Measurements from ENCODE around the gene BRIP1.

BRIP1 gene

DNA sequence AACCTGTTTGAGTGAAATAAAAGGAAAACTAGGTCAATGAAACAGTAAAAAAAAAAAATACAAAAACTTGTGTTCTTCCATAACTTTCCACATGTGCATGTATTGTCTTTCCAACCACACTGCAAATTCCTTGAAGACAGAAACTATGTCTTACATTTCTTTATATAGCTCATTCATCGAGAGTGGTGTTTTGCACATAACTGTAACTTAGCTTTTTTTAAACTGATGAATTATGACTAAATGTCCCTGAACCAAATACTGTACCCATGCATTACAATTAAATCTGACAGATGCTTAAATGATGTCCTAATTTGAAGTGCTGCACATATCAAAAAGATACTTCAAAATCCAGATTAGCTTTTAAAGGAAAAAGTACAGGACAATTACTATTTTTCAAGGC lies 50.1 kb downstream of the BRIP1 start:
- Histone ChIP-seq H3K27ac (ENCODE audit: low read length) (no peak overlapping the region), H3K9me3 (ENCODE audit: control insufficient read depth, low read depth, low read length) (no peaks in the 10 kb centered on the region), H3K27me3 (ENCODE audit: control insufficient read depth, insufficient read depth, low read length) (no peaks in the 10 kb centered on the region), H3K9ac (ENCODE audit: low read length) (no peak overlapping the region), H3K4me3 (ENCODE audit: low read length) (no peak overlapping the region), H3K36me3 (ENCODE audit: control insufficient read depth, low read depth, low read length) (peaks cover 11% of the 10 kb centered on the region), H3K4me1 (ENCODE audit: control insufficient read depth, low read depth, low read length) (no peaks in the 10 kb centered on the region)

DNA sequence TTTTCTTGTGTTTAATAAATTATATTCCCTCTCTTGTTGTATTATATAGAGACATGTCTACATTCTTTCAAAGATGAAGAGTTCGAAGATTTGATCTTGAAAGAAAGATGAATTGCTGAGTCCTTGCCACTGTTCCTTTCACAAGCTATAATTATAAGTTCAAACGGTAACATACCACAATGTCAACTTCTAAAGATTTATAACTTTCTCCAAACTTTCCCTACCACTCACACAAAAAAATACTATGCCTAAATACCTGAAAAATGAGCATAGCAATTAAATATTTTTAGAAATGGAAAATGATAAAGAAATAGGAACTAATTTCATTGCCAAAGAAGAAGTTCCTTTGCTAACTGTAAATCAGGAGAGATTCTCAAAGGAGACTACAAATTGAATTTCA lies 50.6 kb downstream of the BRIP1 start:
- Histone ChIP-seq H3K4me1 (ENCODE audit: control insufficient read depth, low read depth, low read length) (no peaks in the 10 kb centered on the region), H3K9me3 (ENCODE audit: control insufficient read depth, low read depth, low read length) (no peaks in the 10 kb centered on the region), H3K9ac (ENCODE audit: low read length) (no peak overlapping the region), H3K27ac (ENCODE audit: low read length) (no peak overlapping the region), H3K4me3 (ENCODE audit: low read length) (no peak overlapping the region), H3K36me3 (ENCODE audit: control insufficient read depth, low read depth, low read length) (peaks cover 11% of the 10 kb centered on the region), H3K27me3 (ENCODE audit: control insufficient read depth, insufficient read depth, low read length) (no peaks in the 10 kb centered on the region)

DNA sequence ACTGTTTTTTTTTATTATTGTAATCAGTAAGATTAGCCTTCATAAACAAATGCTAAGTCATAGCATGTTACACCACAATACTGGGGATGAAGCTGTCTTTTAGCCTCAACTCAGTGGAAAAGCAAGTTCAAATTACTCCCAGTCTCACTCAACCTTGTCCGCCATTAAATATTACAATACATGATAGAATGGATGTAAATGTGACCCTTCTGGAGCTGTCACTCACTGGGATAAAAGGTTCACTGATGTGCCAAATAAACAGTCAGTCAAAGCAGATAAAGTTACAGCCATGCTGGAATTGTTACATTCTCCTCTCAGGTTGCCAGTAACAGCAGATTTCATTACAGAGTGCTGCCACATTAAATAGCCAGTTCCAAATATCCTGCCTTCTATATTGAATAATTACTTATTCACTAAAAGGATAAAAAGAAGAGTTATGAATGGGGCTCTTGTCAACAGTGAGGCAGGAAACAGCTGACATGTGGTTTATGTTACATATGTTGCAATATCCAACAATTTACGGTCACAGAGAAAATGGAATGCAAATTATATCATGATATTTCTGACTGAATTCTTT lies 53.4 kb downstream of the BRIP1 start:
- no peaks in the 10 kb centered on the region for H3K9me3 ChIP-seq (ENCODE audit: control insufficient read depth, low read depth, low read length)
- no peak overlapping the region for H3K27ac ChIP-seq (ENCODE audit: low read length)
- H3K4me3 ChIP-seq (ENCODE audit: low read length) = no peak overlapping the region
- peaks cover 3% of the 10 kb centered on the region for H3K4me1 ChIP-seq (ENCODE audit: control insufficient read depth, low read depth, low read length)
- peaks cover 5% of the 10 kb centered on the region for H3K36me3 ChIP-seq (ENCODE audit: control insufficient read depth, low read depth, low read length)
- no peak overlapping the region for H3K9ac ChIP-seq (ENCODE audit: low read length)
- H3K27me3 ChIP-seq (ENCODE audit: control insufficient read depth, insufficient read depth, low read length) = no peaks in the 10 kb centered on the region

DNA sequence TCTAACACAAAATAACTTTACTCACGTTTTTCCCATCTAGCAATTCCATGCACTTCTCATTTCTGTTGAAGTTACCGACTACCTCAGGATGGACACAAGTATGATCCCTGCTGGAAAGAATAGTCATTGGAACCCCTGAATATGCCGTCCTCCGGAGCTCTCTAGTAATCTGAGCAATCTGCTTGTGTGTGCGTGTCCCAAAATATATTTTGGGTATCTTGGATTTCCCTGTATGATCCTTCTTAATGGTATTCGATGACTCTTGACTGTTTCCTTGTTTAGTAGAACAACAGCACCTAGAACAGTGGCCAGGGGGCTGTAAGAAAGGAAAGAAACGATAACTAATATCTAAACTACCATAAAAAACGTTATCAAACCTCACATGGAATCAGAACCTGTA lies 54.9 kb downstream of the BRIP1 start:
- no peaks in the 10 kb centered on the region for H3K27me3 ChIP-seq (ENCODE audit: control insufficient read depth, insufficient read depth, low read length)
- peaks cover 3% of the 10 kb centered on the region for H3K4me1 ChIP-seq (ENCODE audit: control insufficient read depth, low read depth, low read length)
- H3K27ac ChIP-seq (ENCODE audit: low read length) = no peak overlapping the region
- no peak overlapping the region for H3K4me3 ChIP-seq (ENCODE audit: low read length)
- peaks cover 5% of the 10 kb centered on the region for H3K36me3 ChIP-seq (ENCODE audit: control insufficient read depth, low read depth, low read length)
- H3K9me3 ChIP-seq (ENCODE audit: control insufficient read depth, low read depth, low read length) = no peaks in the 10 kb centered on the region
- no peak overlapping the region for H3K9ac ChIP-seq (ENCODE audit: low read length)

DNA sequence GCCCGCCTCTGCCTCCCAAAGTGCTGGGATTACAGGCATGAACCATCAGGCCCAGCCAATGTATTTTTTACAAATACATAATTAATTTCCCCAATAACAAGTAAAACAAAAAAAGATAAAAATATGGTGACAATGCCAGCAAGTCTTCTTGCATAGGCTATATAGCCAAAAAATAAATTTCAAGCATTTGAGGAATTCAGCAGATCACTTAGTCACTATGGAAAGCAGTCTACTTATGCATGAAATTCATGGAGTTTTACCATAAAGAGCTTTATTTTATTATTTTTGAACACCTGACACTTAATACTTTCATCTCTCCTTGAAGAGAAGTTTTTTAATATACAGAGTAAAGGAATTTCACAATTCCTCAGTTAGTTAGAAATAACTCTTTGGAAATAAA lies 56.4 kb downstream of the BRIP1 start:
- no peak overlapping the region for H3K9ac ChIP-seq (ENCODE audit: low read length)
- no peaks in the 10 kb centered on the region for H3K27me3 ChIP-seq (ENCODE audit: control insufficient read depth, insufficient read depth, low read length)
- H3K36me3 ChIP-seq (ENCODE audit: control insufficient read depth, low read depth, low read length) = peaks cover 8% of the 10 kb centered on the region
- no peaks in the 10 kb centered on the region for H3K9me3 ChIP-seq (ENCODE audit: control insufficient read depth, low read depth, low read length)
- no peak overlapping the region for H3K27ac ChIP-seq (ENCODE audit: low read length)
- no peak overlapping the region for H3K4me3 ChIP-seq (ENCODE audit: low read length)
- peaks cover 3% of the 10 kb centered on the region for H3K4me1 ChIP-seq (ENCODE audit: control insufficient read depth, low read depth, low read length)

DNA sequence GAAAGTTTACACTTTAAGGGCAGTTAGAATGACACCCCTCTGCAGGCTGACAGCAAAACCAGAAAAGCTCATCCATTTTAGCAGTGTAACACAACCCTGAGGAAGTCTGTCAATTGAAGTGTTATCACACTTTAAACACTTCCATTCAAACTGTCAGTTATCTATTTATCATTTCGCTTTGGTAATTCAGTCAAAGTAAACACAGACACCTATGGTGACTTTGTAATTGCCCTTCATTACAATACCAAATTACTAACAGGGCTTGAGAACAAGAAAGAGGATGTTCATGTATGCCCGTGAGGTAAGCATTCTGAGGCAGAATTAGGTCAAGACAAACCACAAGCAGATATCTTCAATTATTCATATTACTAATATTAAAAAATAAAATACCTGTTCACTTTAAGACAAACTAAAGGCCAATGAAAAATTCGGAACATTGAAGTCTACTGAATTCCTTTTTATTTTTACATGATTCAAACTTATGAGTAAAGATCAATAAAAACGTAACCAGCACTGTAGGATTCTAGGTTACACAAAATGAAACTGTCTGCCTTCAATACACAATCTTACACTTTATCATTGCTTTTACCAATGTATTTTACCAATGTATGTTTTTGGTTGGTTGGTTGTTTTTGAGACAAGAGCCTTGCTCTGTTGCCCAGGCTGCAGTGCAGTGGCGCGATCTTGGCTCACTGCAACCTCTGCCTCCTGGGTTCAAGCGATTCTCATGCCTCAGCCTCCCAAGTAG lies 57.1 kb downstream of the BRIP1 start:
- H3K4me3 ChIP-seq (ENCODE audit: low read length) = no peak overlapping the region
- no peaks in the 10 kb centered on the region for H3K9me3 ChIP-seq (ENCODE audit: control insufficient read depth, low read depth, low read length)
- no peaks in the 10 kb centered on the region for H3K27me3 ChIP-seq (ENCODE audit: control insufficient read depth, insufficient read depth, low read length)
- no peak overlapping the region for H3K27ac ChIP-seq (ENCODE audit: low read length)
- peaks cover 8% of the 10 kb centered on the region for H3K36me3 ChIP-seq (ENCODE audit: control insufficient read depth, low read depth, low read length)
- no peak overlapping the region for H3K9ac ChIP-seq (ENCODE audit: low read length)
- H3K4me1 ChIP-seq (ENCODE audit: control insufficient read depth, low read depth, low read length) = peaks cover 3% of the 10 kb centered on the region

DNA sequence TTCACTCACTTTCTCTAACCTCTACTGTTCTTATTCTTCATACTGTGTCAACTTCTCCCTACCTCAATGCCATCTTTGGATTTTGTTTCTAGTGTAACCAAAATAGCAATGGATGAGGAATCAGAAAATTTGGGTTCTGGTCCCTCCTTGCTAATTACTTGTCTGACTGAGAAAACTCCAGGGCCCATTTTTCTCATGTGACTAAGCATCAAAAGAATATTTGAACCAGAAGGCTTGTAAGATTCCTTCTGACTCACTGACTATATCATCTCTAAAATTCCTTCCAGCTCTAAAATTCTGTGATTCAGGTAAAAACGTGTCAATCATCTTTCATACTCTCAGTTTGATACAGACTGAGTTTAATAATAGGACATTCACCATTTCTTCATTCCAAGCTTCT lies 57.9 kb downstream of the BRIP1 start:
- Histone ChIP-seq H3K9ac (ENCODE audit: low read length) (no peak overlapping the region), H3K4me3 (ENCODE audit: low read length) (no peak overlapping the region), H3K27ac (ENCODE audit: low read length) (no peak overlapping the region), H3K27me3 (ENCODE audit: control insufficient read depth, insufficient read depth, low read length) (no peaks in the 10 kb centered on the region), H3K36me3 (ENCODE audit: control insufficient read depth, low read depth, low read length) (peaks cover 8% of the 10 kb centered on the region), H3K9me3 (ENCODE audit: control insufficient read depth, low read depth, low read length) (no peaks in the 10 kb centered on the region), H3K4me1 (ENCODE audit: control insufficient read depth, low read depth, low read length) (peaks cover 3% of the 10 kb centered on the region)

DNA sequence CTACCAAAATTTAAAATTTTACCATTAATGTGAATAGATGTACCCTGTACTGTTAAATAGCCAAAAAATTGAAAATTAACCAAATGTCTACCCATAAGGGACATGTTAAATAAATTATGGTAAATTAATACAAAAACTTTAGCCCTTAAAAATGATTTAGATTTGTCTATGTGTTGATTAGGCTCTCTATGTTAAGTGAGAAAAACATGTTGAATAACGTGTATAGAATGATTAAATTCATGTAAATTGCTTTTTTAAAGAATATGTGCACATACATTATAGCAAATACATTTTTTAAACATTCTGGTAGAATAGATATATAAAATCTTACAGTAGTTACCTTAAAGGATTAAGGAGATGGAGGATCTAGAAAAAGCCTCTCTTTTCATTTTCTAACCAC lies 59.5 kb downstream of the BRIP1 start:
- H3K9ac ChIP-seq (ENCODE audit: low read length) = no peak overlapping the region
- H3K4me1 ChIP-seq (ENCODE audit: control insufficient read depth, low read depth, low read length) = peaks cover 3% of the 10 kb centered on the region
- H3K27me3 ChIP-seq (ENCODE audit: control insufficient read depth, insufficient read depth, low read length) = no peaks in the 10 kb centered on the region
- H3K27ac ChIP-seq (ENCODE audit: low read length) = no peak overlapping the region
- no peak overlapping the region for H3K4me3 ChIP-seq (ENCODE audit: low read length)
- peaks cover 13% of the 10 kb centered on the region for H3K36me3 ChIP-seq (ENCODE audit: control insufficient read depth, low read depth, low read length)
- H3K9me3 ChIP-seq (ENCODE audit: control insufficient read depth, low read depth, low read length) = no peaks in the 10 kb centered on the region

DNA sequence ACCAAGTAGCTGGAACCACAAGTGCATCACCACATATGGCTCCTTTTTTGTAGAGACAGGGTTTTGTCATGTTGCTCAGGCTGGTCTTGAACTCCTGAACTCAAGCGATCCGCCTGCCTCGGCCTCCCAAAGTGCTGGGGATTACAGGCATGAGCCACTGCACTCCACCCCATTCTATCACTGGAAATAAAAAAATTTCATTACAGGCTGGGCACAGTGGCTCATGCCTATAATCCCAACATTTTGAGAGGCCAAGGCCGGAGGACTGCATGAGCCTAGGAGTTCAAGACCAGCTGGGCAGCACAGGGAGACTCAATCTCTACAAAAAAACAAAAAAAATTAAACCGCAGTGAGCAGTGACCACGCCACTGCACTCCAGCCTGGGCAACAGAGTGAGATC lies 60.1 kb downstream of the BRIP1 start:
- H3K9ac ChIP-seq (ENCODE audit: low read length) = no peak overlapping the region
- H3K27me3 ChIP-seq (ENCODE audit: control insufficient read depth, insufficient read depth, low read length) = no peaks in the 10 kb centered on the region
- H3K9me3 ChIP-seq (ENCODE audit: control insufficient read depth, low read depth, low read length) = no peaks in the 10 kb centered on the region
- H3K4me3 ChIP-seq (ENCODE audit: low read length) = no peak overlapping the region
- H3K36me3 ChIP-seq (ENCODE audit: control insufficient read depth, low read depth, low read length) = peaks cover 10% of the 10 kb centered on the region
- H3K27ac ChIP-seq (ENCODE audit: low read length) = no peak overlapping the region
- peaks cover 3% of the 10 kb centered on the region for H3K4me1 ChIP-seq (ENCODE audit: control insufficient read depth, low read depth, low read length)

DNA sequence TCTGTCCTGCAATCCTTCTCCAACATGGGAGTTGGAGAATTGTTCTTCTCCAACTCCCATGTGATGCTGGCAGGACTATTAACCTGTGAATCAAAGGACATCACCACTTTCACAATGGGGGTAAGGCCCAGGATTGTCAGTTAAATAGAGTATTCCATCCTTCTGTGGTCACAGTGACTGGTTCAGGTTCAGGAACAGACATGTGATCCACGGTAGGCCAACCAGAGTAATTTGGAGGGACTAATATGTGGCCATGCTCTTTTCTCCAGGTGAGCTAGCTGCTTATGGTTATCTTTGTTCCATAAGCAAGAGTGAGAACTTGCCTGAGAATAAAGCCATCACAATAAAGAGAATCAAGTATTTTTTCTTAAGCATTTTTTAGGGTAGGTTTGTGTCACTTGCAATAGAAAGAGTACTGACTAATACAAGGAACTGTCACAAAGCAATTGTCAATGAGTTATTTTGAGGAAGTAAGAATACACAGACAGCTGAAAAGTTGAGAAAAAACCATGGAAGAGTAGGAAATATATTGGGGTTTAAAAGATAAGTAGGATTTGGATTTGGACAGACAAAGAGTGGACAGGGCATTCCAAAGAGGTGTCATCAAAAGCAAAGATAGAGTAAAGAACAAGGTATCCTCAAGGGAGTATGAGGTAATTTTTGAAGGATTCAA lies 63.4 kb downstream of the BRIP1 start:
- Histone ChIP-seq H3K4me3 (ENCODE audit: low read length) (no peak overlapping the region), H3K27me3 (ENCODE audit: control insufficient read depth, insufficient read depth, low read length) (no peaks in the 10 kb centered on the region), H3K4me1 (ENCODE audit: control insufficient read depth, low read depth, low read length) (no peaks in the 10 kb centered on the region), H3K36me3 (ENCODE audit: control insufficient read depth, low read depth, low read length) (peaks cover 28% of the 10 kb centered on the region), H3K27ac (ENCODE audit: low read length) (no peak overlapping the region), H3K9ac (ENCODE audit: low read length) (no peak overlapping the region), H3K9me3 (ENCODE audit: control insufficient read depth, low read depth, low read length) (no peaks in the 10 kb centered on the region)

DNA sequence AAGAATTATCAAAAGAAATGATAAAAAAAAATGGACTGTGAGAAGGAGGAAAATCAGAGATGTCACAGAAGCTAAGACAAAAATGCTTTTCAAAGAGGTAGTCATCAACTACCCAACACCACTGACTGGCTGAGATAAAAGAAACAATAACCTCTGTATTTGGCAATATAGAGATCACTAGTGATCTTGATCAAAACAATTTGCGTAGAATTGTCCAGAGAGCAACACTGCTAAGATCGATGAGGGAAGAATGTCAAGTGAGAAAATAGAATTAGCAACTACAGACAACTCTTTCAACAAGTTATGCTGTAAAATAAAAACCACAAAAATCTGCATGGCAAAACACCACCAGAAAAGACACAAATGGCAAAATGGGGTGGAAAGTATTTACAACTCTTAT lies 66.0 kb downstream of the BRIP1 start:
- no peak overlapping the region for H3K4me3 ChIP-seq (ENCODE audit: low read length)
- H3K27me3 ChIP-seq (ENCODE audit: control insufficient read depth, insufficient read depth, low read length) = no peaks in the 10 kb centered on the region
- no peaks in the 10 kb centered on the region for H3K9me3 ChIP-seq (ENCODE audit: control insufficient read depth, low read depth, low read length)
- no peak overlapping the region for H3K9ac ChIP-seq (ENCODE audit: low read length)
- no peaks in the 10 kb centered on the region for H3K4me1 ChIP-seq (ENCODE audit: control insufficient read depth, low read depth, low read length)
- H3K36me3 ChIP-seq (ENCODE audit: control insufficient read depth, low read depth, low read length) = peaks cover 31% of the 10 kb centered on the region
- no peak overlapping the region for H3K27ac ChIP-seq (ENCODE audit: low read length)

DNA sequence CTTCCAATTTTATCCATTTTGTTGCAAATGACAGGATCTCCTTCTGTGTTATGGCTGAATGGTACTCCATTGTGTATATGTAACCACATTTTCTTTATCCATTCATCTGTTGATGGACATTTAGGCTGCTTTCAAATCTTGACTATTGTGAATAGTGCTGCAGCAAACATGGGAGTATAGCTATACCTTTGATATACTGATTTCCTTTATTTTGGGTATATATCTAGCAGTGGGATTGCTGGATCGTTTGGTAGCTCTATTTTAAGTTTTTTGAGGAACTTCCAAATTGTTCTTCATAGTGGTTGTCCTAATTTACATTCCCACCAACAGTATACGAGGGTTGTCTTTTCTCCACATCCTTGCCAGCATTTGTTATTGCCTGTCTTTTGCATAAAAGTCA lies 67.8 kb downstream of the BRIP1 start:
- no peaks in the 10 kb centered on the region for H3K9me3 ChIP-seq (ENCODE audit: control insufficient read depth, low read depth, low read length)
- no peaks in the 10 kb centered on the region for H3K27me3 ChIP-seq (ENCODE audit: control insufficient read depth, insufficient read depth, low read length)
- H3K4me1 ChIP-seq (ENCODE audit: control insufficient read depth, low read depth, low read length) = no peaks in the 10 kb centered on the region
- H3K9ac ChIP-seq (ENCODE audit: low read length) = no peak overlapping the region
- no peak overlapping the region for H3K27ac ChIP-seq (ENCODE audit: low read length)
- H3K4me3 ChIP-seq (ENCODE audit: low read length) = no peak overlapping the region
- H3K36me3 ChIP-seq (ENCODE audit: control insufficient read depth, low read depth, low read length) = peaks cover 33% of the 10 kb centered on the region
